DLD1 (cell line): ENCODE results near the gene LPAR3.

Source experiments
- in situ Hi-C: cut with HindIII; loops from 2 replicates; pipeline ENCODE4 v1.10.0; 2017; ENCODE audit warnings: low sequenced_read_pairs

Gene LPAR3

DNA sequence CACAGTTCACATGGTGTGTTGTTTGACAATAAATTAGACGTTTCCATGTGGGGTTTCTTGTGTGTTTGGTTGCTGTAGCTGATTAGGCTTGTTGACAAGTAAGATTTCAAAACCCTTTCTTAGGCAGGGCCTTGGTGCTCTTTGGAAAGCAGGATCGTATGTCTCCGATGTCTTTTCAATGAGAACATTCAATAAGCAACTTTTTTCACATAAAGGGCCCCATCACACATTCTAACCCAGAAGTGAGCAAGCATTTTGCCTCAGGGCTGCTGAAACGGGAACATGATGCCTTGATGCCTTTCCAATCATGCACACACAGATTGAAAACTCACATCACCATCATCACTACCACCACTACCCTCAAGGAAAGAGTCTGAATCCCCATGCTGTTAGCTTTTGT, 33.1 kb downstream of the LPAR3 start:
- in situ Hi-C loops, result no loop called here

DNA sequence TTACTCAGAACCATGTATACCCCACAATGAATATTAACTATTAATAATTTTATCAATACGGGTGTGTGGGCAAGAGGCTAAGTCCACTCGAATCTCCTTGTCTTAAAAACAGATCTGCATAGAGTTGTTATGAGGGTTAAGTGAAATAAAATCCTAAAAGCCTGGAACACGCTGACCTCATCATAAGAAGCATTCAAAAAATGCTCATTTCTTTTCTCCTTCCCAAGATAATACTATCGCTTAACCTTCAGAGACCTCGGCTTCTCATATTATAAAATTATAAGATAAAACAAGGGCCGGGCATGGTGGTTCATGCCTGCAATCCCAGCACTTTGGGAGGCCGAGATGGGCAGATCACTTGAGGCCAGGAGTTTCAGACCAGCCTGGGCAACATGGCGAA, 35.1 kb downstream of the LPAR3 start:
- in situ Hi-C loops, result no loop called here

DNA sequence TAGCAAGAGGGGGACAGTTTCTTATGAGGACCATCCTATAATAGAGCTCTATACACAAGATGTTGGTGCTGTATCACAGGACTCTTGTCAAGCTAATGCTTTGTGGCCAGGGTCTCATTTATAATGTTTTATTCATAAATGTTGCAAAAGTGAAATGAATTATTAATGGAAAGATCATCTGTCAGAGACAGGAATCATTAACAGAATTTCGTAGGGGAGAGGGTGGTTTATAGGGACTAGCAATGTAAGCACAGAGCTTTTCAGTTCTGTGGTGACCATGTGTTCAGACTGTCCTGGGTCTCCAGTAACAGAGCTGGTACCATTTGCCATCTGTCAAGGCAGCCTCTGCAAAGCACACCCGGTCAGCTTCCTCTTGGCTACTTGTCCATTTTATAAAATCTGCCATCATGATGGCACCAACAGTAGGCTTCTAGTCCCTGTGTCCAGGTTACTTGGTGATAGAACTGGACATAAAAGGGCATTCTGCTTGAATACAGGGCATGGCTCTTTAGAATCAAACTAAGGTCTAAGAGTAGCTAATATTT, 36.2 kb downstream of the LPAR3 start:
- in situ Hi-C loops, result no loop called here

DNA sequence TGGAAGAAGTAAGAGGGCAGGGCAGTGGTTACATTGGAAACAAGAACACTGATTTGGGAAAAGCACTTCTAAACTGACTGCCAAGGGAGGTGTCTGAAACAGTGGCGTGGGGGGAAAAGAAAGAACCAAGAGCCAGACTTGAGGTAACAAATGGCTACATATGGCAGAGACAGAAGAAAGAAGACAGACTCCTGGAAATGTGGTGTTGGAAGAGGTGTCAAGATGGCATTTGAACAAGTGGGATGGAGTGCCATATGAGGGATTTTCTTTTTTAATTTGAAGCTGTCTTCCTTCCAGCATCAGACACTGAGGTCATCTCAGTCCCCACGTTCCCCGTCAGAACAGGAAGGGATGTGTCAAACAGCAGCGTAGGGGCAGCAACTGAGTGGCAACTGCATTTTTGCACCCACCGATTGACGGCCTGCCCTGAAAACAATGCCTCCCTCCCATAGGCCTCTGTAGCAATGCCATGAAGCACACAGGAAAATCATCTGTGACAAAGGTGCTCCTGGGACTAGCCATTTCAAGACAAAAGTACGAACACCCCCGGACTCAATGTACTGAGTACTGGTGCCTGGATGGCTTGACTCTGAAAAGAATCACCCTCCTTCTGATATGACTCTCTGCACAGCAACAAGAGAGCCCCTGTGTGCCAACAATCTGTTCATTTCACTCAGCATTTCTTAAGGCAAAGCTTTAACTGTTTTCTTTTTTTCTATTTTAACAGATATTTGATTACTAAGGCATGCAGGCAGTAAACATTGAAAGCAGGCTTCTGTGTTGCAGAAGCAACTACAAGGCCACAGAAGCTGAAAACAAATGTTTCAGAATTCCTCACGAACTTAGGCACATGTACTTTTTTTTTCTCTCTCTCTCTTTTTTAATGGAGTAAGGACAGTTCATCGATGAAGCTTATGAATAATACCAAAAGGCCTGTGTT, 37.0 kb downstream of the LPAR3 start:
- in situ Hi-C loops, result no loop called here

DNA sequence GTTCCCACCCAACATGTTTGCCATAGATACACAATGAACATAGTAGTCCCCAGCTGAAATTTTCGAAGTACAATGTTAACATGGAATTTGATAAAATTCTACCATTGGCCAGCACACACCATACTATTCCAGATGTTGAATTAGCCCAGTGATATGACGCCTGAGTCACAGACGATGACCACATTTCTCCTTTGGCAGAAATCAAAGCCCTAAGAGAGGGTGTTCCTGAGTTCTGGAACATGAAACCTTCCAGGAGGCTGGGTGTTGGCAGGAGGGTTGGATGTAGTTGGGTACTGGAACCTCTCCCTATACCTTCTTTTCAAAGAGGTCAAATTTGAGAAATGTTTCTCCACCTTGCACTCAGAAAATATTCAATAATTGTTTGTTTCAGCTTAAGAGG, 37.8 kb downstream of the LPAR3 start:
- in situ Hi-C loops, result no loop called here

DNA sequence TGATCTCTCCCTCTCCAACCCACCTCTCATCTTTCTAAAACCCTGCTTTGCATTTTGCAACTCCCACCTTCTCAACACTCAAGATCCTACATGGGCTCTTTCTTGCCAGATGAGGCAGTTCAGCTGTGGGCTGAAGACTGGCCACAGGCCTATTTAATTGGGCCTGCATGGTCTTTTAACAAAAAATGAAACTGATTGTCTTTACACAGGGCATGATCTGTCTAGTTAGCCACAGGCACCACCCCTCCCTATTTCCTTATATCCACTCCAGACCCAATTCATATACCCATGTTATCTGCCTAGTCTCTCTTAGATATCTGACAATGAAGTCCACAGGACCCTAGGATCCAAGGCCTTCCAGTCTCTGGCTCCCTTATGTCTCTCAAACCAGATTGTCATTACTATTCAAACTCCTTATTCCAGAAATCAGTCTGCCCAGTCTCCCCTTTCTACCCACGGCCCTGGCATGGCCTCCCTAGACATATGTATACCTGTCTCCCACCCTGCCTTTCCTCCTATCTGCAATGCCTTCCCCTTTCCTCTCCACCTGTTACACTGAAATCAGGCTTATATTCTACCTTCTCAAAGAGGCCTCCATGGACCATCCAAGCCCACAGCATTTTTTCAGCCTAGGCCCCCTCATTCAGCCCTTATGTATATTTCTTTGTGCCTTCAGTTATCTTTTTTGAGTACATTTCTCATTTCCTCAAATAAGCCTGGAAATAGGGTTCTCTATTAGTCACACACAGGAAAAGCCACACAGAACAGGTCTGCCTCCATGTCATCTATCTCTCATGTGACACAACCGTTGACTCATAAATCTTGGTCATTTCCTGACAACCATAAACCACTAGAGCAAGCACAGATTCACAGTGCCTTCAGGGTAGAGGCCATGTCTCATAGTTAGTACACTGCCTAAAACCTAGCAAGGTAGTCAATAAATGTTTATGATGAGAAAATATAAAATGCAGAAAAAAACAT, 39.0 kb downstream of the LPAR3 start:
- in situ Hi-C loops, result no loop called here

DNA sequence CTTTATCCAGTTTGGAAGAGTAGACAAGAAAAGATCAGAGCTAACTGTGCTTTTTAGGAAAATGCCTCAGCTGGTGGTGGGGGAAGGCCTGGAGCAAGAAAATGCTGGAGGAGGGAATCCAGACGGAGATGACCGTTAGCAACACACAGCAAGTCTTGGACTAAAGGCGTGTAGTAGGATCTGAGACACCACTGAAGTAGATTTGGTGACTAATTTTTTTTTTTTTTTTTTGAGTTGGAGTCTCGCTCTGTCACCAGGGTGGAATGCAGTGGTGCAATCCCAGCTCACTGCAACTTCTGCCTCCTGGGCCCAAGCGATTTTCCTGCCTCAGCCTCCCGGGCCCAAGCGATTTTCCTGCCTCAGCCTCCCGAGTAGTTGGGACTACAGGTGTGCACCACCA, 41.2 kb downstream of the LPAR3 start:
- in situ Hi-C loops, result no loop called here

DNA sequence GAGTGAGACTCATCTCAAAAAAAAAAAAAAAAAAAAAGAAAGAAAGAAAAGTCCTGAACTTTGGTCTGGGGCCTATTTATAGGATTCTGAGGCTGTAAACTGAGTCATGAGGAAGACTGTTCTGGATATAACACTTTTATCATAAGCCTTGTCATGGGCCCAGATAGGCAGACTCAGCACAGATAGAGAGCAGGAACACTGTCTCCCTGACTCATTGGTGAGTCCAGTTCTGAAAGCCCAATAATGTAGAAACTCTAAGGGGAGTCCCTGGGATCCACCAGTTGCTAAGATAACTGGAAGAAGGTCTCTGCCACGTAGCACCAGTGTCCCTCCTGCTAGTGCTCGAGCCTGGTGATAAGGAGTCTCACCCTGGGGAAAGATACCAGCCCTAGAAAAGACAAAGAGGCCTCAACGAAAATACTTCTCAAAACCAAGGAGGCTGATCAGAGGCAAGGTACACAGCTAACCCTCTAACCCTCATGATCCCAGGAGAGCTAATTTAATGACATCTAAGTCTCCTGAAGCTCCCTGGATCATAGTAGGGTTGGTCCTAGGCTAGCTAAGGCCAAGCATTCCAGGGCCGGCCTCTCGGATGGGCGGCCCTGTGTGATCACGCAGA, 43.5 kb downstream of the LPAR3 start:
- in situ Hi-C loops, result no loop called here

DNA sequence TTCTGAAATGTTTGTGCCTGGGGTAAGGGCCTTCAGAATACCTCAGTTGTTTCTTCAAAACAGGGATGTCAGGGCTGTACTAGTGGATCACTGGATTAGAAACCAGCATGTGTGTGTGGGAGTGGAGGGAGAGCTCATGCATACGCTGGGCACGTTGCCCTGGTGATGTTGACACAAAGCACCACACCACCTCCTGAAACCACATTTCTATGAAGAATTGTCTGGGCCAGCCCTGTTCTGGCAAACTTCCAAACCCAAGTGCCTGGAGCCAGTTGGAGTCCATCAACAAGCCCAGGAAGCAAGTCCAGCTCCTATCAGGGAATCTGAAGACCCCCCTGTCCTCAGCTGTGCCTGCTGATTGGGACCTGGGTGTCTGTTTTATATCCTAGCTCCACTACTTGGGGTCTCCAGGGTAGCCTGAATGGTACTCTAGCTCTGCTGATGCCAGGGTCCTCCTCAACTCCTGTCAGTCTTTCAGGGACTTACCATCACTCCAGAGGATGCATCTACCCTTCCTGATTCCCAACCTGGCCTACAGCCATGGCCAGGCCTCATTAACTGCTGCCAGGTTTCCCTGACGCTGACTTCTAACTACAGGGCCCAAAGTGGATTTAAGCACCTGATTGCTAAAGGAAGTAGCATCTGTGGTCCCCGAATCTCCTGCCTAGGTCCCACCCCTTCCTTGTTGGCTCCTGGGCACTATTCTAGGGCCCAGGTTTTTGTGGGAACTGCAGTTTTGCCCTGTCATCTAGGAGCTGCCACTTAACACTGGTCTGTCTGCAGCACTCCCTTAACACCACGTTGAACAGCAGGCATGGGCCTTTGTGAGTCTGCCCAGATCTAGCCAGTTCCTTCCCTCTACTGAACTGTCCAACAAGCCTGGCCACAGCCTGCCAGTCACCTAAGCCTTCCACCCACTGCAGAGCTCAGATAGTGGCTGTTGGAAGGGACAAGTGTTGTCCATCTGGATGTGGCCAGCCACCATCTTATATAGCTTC, 45.5 kb downstream of the LPAR3 start:
- in situ Hi-C loops, result no loop called here

DNA sequence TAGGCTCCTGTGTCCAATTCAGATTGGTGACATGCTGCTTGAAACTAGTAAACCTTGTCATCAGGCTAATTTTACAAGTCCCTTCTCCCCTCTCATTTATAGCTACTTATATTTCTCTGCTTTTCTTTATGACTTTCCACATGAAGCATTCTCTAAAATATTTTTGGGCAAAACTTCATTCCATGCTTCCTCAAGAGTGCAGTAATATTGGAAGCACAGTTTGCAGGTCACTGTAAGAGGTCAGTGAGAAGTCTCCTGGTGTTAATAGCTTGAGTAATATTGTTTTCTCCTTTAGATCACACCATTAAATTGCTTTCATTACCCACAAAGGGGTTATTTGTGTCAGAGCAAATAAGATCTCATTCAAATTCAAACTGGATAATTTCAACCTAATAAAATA, 46.6 kb downstream of the LPAR3 start:
- in situ Hi-C loops, result no loop called here

DNA sequence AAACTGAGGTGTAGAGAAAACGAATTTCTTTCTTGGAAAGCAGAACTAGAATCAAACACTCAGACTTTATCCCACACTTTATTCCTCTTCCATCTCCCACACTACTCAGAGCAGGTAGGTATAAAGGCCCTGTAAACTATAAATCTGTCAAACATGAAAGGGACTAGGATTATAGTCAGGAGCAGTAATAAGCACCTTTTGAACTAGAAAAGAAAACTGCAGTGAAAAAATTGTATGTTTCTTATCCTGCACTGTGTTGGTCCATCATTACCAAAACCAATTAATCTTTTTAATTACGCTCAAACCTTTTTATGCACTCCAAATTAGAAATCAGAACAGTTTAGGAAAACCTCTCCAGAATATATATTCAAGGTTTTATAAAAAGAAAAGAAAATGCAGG, 47.6 kb downstream of the LPAR3 start:
- in situ Hi-C loops, result no loop called here

DNA sequence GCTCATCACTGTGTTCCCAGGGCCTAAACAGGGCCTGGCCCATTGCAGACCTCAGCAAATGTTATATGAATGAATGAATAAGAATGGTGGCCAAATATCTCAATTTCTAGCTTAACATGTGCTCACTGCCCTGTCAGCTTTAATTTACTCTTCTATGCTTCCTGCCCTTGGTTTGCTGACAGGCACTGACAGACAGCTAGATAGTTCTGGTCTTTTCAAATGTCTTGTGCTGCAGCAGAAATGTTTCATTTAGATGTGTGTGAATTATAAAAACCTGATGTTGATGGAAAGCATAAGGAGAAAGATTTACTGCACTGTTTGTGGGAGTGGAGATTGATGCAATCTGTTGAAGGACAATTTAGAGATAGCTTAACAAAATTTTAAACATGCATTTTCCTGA, 48.9 kb downstream of the LPAR3 start:
- in situ Hi-C loops, result no loop called here

DNA sequence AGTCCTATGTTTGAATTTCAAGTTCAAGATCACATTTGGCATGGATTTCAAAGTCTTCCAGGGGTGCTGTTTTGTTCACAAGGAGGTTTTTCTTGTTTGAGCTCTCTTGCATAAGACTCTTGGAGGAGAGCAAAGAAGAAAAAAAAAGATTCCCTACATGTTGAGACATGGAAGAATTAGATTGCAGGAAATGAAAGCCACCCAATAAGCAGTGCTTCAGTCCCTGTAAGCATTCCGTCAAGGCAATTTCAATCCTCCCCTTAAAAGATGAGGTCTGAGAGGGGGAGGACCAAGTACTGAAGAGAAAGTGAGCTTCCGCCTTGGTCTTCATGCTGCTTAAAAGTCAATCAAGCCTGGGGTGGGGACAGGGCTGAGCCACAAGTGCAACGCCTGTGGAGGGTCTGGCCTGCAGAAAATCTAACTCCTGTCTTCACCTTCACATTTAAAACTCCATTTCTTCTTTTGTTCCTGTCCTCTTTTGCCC, 50.2 kb downstream of the LPAR3 start:
- in situ Hi-C loops, result no loop called here

DNA sequence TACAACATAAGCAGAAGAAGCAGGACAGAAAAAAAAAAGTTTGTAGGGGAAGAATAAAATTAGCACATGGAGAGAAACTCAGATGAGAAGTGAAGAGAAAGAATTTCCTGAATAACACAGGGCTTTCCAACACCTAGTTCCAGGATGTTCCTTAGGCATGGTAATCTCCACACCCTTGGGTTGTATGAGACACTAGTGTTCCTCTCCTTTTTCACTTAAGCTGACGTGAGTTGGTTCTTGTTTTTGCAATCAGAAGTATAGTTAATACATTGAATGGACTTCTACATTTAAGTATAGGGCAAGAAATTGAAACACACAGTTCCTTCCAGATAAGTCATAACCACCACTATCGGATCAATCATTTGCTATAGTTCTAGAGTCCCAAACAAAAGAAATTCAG, 51.0 kb downstream of the LPAR3 start:
- in situ Hi-C loops, result no loop called here

DNA sequence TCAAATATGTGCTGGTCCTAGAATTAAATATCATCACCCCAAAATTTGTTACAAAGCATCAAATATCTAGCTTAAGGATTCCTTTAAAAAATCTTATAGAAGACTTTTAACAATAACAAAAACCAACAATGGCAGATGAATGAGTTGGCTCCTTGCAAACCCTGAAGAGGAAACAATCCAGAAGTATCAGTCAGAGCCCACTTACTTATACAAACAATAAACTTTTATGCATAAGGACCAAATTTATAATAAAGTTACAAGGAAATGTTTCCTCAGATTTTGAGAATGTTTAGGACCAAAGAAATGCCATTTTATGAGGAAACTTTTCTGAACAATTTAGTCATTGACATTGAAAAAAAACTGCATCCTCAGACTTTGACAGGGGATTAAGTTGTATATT, 52.7 kb downstream of the LPAR3 start:
- in situ Hi-C loops, result no loop called here

DNA sequence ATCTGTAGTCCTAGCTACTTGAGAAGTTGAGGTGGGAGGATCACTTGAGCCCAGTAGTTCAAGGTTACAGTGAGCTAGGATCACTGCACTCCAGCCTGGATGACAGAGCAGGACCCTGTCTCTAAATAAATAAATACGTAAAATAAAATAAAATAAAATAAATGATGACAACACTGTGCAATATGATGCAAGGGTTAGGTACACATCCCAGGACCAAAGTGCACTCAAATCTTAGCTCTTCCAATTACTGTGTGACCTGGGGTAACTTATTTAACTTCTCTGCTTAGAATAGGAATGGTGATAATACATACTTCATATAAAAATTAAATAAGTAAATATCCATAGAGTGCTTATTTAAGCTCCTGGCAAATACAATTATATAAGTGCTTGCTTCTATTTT, 53.5 kb downstream of the LPAR3 start:
- in situ Hi-C loops, result no loop called here

DNA sequence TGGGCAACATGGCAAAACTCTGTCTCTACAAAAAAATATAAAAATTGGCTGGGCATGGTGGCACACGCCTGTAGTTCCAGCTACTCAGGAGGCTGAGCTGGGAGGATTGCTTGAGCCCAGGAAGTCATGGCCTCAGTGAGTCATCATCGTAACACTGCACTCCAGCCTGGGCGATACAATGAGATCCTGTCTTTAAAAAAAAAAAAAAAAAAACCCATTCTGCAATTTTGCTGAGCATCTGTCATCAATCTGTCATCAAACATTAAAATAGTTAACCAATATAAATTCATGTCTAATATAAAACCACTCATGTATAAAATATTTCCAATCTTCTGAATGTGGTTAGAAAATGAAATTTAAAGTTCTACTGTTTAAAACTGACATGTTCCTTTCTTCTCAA, 56.9 kb downstream of the LPAR3 start:
- in situ Hi-C loops, result no loop called here

DNA sequence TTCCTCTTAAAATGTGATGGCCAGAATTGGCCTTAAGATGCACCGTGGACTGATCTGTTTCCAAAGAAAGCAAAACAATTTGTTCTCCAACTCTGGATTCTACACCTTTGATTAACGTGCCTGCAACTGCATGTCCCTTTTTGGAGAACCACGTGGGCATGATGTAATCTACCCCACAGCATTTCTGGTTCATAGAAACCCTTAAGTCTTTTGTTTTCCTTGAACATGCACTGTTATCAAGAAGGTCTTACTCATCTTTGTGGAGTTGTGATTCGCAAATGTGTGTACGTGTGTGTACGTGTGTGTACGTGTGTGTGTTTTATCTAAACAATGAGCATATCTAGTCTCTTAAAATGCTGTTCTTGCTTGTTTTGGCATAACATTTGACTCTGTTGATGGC, 57.8 kb downstream of the LPAR3 start:
- in situ Hi-C loops, result no loop called here

DNA sequence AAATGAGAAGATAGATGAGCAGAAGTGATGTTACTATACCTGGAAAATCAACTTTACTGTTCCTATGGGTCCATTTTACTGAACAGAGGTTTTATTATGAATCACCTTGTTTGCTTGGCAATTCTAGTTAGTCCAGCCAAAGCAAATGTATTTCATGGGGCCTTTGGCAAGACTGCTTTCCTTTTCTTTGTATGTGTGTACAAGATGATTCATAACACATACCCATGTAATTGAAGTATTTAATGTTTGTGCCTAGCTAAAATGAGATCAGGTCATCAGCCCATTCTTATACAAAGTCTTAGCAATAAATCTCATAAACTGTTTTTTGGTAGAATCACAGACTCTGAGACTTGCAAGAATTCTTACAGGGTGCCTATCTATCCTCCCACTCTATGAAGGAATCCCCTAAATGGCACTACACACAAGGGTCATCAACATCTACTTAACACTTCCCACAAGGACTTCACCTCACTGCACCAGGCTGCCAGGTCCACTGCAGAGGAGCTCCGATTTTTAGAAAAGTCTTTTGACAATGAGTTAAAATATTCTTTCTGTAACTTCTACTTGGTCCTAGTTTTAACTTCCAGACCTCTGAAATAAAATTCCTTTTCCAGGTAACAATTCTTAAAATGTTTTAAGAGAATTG, 58.5 kb downstream of the LPAR3 start:
- in situ Hi-C loops, result no loop called here
